Hepatocyte (in vitro differentiated cells): ENCODE results near the gene SND1.

Experiments
- EZH2phosphoT487 ChIP-seq: fragments of 200-600 bp; sonication (generic); IDR thresholded peaks from one replicate; pipeline ENCODE4 v1.6.1; 2018; ENCODE audit warnings: antibody characterized with exemption, mild to moderate bottlenecking, low read depth, moderate library complexity; ENCODE audit not compliant: unreplicated experiment, severe bottlenecking
- TF ChIP-seq, protein P1 (sequence below): fragments of 200-600 bp; sonication (generic); IDR thresholded peaks from 2 replicates; pipeline ENCODE4 v1.5.1; 2016; ENCODE audit warnings: antibody characterized with exemption, mild to moderate bottlenecking; ENCODE audit not compliant: poor library complexity

DNA sequence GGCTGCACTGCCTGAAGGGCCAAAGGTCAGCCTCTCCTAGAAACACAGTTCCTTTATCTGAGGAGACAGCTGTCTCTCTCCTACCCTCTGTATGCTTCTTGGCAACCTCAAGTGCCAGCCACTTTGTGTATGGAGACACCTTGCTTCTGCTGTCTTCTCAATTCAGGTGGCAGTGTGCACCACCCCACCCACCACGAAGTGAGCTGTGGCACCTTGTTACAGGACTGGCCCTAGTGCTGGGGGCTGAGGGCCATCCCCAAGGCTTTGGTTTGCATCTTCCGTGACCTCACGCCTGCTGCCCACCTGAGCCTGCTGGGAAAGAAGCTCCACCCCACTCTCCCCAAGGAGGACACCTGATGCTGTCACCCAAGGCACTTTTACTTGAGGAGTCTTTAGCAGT is 426.3 kb downstream of the SND1 start:
- TF ChIP-seq, protein P1, sequence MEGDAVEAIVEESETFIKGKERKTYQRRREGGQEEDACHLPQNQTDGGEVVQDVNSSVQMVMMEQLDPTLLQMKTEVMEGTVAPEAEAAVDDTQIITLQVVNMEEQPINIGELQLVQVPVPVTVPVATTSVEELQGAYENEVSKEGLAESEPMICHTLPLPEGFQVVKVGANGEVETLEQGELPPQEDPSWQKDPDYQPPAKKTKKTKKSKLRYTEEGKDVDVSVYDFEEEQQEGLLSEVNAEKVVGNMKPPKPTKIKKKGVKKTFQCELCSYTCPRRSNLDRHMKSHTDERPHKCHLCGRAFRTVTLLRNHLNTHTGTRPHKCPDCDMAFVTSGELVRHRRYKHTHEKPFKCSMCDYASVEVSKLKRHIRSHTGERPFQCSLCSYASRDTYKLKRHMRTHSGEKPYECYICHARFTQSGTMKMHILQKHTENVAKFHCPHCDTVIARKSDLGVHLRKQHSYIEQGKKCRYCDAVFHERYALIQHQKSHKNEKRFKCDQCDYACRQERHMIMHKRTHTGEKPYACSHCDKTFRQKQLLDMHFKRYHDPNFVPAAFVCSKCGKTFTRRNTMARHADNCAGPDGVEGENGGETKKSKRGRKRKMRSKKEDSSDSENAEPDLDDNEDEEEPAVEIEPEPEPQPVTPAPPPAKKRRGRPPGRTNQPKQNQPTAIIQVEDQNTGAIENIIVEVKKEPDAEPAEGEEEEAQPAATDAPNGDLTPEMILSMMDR = no peak
- no peak for TF ChIP-seq EZH2phosphoT487
